Esophagus mucosa (tissue), 1 donor: ENCODE measurements around the gene NR3C1. TPM values are rescaled to one million over a fixed set of nuclear protein-coding genes. Genes with fewer than 3 reads are reported as not detected.

Experiments
- ATAC-seq: fragments of 200-7000 bp; cut with Tn5 transposase; one replicate; pipeline ENCODE4 v1.9.1; 2020
- total RNA-seq: library from RNA; stranded (reverse); gene quantifications from one replicate; pipeline ENCODE4 v1.2.4, GENCODE V29; 2023
- donor health status: DM: yes; HTN: yes; CAD: no.

Gene NR3C1
- total RNA-seq, 1 donor from 2014 or later: 32.4 TPM

- ATAC-seq: no peak
Measured at GRCh38 chr5:143360755-143361154, 42.7 kb downstream of the NR3C1 start.

DNA sequence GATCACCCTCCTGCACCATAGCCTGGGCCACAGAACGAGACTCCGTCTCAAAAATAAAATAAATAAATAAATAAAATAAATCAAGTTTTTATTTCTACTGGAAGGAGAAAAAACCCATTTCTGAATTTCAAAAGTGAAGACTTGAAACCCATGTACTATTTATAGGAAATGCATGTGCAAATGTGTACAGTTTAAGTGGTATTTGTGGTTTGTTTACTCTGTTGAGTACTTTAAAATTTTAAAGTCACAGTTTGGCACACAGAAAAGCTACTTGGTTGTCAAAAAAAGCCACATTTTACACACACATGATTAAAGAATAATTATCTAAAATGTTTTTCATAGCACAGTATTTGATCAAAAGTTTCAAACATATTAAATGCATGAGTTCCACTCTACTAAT is 43.6 kb downstream of the NR3C1 start:
- no peak for ATAC-seq

DNA sequence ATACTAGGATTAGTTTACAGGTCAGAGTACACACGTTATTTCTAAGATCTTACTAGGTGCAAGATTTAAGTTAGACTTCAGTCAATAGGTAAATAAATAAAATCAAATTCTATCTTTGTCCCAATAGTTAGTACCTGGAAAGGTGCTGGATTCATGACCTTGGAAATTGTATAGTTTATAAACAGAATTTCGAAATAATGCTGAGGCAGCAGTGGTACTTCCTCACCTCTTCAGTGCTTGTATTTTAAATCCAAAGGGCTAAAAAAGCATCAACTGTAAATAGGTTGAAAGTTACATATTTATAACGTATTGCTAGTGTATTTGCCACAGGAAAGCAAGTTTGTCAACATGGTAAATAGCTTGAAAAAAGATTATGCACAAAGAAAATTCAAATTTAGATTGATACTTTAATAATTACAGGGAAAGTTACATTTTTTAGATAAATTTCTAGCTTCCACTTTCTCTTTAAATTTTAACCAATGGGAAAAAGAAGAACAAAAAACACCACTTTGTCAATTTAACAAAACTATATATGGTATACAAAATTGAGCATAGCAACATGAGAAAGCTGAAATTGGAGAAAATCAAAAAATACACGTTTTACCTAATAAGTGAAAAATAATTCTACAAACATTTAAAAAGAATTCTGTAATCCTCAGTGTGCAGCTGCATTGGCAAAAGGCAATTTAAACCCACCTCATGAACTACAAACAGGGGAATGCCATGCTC is 46.5 kb downstream of the NR3C1 start:
- ATAC-seq: no peak

- peak; percentile 87 for ATAC-seq
Measured at GRCh38 chr5:143355710-143356109, 47.8 kb downstream of the NR3C1 start.

DNA sequence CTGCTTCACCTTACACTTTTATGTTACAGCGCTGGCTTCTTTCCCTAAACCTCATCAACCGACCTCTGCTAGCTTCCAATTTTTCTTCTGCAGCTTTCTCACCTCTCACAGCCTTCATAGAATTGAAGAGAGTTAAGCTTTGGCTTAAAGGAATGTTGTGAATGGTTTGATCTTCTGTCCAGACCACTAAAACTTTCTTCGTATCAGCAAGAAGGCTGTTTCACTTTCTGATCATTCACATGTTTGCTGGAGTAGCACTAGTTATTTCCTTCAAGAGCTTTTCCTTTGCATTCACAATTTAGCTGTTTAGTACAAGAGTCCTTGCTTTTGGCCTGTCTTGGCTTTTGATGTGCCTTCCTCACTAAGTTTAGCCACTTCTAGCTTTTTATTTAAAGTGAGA is 49.5 kb downstream of the NR3C1 start:
- no peak for ATAC-seq

- no peak for ATAC-seq
Measured at GRCh38 chr5:143352691-143353090, 50.8 kb downstream of the NR3C1 start.

DNA sequence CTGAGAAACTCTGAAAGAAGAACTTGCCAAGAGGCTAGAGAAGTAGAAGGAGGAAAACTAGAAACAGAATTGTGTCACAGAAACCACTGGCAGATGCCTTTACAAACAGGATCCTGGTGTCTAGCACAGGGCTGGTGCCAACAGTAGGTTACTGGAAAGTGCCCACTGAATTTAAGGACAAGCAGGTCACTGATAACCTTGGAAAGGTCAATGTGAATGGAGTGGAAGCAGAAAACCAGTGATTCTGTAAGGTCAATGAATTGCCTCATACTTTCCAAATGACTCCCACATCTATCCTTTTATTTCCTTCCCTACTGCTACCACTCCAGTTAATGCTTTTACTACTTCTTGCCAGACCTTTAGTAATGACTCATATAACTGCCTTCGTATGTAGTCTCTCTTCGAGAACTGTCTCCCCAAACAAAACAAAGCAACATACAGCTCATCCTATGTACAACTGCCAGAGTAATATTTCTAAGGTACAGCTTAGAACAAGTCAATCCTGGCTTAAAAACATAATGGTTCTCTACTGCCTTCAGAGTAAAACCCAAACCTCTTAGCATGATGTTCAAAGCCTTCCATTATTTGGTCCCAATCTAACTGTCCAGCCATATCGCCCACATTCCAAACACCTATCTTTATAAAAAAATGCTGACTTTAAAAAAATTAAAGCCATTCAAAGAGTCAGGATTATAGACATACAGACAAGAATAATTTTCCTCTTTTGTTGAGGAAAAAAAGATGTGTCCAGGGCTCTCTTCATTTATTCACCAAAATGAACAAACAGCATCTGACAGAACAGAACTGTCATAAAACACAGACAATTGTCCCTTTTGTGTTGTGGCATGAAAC is 52.5 kb downstream of the NR3C1 start:
- peak; percentile 67 for ATAC-seq

GRCh38 chr5:143350341-143350740 is 53.1 kb downstream of the NR3C1 start:
- no peak for ATAC-seq

- ATAC-seq: no peak
Measured at GRCh38 chr5:143349177-143349576, 54.3 kb downstream of the NR3C1 start.

DNA sequence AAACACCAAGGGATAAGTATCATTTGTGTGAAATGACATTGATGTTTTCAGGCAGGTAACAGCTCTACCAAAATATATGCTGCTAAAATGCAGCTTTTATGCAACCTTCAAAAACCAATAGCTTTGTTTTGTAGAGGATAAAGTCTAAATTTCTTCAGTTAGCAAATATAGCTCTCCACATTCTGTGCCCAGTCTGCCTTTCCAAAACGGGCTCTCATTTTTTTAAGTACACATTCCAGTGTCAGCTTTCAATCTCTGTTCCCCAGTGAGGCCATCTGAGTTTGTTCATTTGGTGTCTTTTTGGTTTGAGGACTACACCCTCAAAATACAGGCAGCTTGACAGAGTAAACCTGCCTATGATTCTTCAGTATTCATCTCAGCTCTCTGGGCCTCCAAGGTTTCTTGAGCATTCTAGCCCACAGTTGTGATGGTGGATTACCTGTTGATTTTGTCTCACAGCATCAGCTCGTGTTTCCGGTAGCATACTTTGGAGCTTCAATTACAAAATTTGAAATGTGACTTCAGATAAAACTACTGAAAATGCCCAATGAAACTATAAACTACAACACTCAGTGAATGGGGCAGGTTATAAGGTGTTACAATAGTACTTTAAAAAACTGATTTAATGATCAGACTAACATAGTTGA is 55.7 kb downstream of the NR3C1 start:
- no peak for ATAC-seq

GRCh38 chr5:143347046-143347445 is 56.4 kb downstream of the NR3C1 start:
- no peak for ATAC-seq

- ATAC-seq: no peak
Measured at GRCh38 chr5:143345671-143346440, 57.6 kb downstream of the NR3C1 start.

DNA sequence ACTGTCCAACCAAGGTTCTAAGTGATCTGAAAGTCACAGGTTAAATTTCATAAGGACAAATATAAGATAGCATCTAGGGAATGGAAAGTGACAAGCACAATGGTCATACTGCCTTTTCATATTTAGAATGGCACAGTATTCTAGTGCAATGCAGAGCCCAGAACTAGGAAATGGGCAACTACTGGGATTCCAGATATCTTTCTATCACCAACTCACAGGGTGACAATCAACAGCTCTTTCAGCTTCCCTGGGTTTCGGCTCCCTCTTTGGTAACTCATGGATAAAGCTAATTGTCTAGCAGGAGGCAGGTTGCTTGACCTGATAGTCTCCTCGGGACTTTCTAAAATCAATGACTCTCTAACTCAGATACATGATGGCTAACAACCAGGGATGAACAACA is 60.4 kb downstream of the NR3C1 start:
- no peak for ATAC-seq

DNA sequence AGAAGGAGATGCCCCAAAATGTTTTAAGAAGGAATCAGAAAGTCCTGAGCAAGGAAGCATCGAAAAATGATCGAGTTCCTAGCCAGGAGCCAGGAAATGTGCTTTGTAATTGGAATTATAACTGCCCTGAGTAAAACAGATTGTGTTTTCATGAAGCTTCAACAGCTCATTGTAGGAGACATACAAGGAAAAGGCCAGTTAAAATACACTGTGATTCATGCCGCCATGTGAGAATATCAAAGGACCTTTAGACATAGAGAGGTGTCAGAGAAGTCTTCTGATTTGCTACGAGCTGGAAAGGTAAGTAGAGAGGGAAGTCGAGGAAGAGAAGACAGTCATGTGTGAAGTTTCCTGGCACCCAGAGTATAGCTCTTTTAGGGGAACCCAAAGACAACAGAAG is 60.9 kb downstream of the NR3C1 start:
- ATAC-seq: peak; percentile 31

GRCh38 chr5:143341807-143342570 is 61.5 kb downstream of the NR3C1 start:
- ATAC-seq: peak; percentile 80

DNA sequence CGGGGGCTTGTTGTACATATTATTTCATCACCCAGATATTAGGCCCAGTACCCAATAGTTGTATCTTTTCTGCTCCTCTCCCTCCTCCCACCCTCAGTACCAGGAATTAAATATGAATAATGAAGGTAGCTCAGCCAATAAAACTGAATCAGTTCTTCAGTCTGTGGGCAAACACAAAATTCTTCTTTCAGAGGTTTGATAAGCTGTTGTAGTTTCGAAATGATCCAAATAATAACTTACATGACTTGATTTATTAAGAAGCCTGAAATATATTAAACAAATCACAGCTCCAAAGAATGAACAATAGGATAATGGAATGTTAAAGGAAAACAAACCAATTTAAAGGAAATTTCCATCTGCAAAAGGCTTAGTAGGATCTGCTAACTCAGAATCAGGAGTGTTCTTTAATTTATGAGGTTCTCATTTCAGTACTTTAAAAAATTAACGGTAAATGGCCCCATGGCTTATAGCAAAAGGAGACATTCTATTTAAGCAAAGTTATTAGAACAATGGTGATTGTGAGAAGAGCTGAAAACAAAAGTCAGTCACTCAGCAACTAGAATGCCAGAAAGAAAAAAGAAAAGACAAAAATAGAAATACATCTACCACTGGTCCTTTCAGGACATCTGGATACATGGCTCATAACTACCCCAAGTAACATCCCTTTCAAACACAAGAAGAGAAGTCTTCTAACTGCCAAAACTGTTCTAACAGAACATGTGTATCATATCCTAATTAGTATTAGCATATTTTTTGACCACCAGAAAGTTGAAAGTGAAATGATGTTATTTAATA is 62.4 kb downstream of the NR3C1 start:
- no peak for ATAC-seq

DNA sequence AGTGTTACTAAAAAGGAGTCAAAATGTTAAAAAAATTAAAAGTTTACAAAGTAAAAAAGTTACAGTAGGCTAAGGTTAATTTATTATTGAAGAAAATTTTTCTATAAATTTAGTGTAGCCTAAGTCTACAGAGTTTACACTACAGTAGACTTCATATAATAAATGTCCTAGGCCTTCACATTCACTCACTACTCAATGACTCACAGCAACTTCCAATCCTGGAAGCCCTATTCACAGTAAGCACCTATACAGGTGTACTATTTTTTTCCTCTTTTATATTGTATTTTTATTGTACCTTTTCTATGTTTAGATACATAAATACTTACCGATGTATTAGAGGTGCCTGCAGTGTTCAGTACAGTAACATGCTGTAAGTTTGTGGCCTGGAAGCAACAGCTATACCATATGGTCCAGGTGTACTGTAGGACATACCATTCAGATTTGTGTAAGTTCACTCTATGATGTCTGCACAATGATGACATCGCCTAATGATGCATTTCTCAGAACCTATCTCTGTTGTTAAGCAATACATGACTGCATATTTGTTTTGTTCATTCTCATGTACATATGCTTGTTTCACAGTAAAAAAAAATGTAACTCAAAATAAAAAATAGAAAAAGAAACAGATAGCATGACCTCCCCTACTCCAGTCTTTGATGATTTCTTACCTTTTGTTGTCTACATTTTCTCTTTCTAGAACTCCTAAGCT is 64.7 kb downstream of the NR3C1 start:
- ATAC-seq: peak; percentile 62

DNA sequence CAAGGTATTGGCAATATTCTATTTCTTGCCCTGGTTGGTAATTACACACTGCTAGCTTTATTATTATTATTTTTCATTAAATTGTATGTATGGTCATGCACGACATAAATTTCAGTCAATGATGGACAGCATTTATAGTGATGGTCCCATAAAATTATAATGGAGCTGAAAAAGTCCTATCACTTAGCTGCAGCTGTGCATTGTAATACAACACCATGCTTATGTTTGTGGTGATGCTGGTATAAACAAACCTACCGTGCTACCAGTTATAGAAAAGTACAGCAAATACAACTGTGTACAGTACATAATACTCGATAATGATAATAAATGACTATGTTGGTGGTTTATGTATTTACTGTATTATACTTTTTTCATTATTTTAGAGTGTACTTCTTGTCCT is 65.5 kb downstream of the NR3C1 start:
- ATAC-seq: no peak

- ATAC-seq: no peak
Measured at GRCh38 chr5:143336485-143336884, 67.0 kb downstream of the NR3C1 start.

- ATAC-seq: no peak
Measured at GRCh38 chr5:143334903-143335302, 68.6 kb downstream of the NR3C1 start.
